Stimulated activated CD8-positive, alpha-beta memory T cell treated with anti-CD3 and anti-CD28 coated beads, Interleukin-4, amount 100 ng/mL, for 24 hours (primary cell): Measurements from ENCODE around the gene DNAL4.
A peak's percentile ranks its signal among the peaks of the same experiment; 100 is the strongest.
"Not testable (repeated sequence)": the region's sequence is repeated elsewhere in the genome, so short reads cannot be mapped to it uniquely, and the experiment has no call there.

Source experiments
- DNase-seq: peaks from one replicate; pipeline ENCODE4 v3.0.0-alpha.2; 2020; ENCODE audit warnings: low read depth

Gene DNAL4

DNA sequence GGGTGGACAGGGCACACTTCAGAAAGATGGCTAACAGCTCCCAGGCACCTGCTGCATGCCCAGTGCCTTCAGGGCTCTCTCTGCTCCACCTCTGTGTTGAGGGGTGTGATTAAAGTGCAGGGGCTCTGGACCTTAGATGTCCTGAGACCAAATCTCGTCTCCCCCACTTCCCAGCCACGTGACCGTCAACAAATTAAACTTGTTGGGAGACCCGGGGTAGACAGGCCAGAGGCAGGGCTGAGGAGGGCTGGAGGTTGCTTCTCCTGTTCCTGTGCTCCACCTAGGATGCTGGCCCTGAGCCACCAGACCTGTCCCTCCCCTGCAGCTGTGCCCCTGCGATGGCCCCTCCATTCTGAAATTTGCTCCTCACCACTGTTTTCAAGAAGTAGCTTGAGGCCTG is 32.9 kb upstream of the DNAL4 start:
- no peak for DNase-seq

DNA sequence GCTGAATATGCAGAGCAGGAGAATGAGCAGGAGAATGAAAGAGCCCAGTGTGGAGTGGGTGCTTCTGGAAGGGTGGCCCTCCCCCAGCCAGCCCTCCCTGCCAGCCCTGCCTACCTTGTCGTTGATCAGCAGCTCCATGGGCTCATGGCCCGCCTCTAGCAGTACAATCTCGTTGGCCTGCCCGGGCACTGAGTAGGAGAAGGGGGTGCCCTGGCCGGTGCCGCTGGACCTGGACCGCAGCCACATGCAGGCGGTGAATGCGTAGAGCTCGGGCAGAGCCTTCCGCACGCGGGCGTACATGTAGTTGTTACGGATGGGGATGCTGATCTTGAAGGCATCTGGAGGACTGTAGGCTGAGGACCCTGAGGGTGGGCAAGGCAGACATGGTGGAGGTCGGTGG is 32.4 kb upstream of the DNAL4 start:
- no peak for DNase-seq

DNA sequence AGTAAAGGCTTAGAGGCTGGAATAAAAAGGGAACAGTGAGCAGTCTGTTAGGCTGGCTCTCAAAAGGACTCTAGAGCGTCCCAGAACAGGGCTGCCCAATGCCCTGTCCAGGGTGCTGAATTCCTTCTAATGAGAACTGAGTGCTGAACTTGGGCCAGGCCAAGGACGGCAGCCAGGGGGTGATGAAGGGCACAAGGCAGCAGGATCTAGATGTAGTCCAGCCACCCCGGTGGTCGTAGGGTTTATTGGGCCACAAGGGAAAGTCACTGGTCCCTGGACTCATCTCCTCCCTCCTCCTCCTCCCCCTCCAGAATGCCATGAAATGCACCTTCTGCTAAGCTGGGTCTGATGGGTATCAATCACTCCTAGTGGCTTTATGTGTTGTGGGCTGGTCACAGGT is 30.6 kb upstream of the DNAL4 start:
- peak; percentile 8 for DNase-seq

DNA sequence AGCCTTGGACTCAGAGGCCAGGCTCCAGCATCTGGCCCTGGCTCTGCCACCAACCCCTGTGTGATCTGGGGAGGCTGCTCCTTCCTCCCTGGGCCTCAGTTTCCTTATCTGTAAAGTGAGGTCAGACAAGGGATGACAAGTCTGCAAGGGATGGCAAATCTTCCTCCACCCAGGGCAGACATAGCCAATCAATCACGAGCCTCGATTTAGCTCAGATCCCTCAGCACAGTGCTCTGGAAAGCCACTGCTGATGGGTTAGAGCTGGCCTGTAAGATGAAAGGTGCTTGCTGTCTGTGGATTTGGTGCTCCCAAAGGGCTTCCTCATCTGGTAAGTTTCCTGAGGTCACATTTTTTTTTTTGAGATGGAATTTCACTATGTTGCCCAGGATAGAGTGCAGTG is 29.7 kb upstream of the DNAL4 start:
- no peak for DNase-seq

DNA sequence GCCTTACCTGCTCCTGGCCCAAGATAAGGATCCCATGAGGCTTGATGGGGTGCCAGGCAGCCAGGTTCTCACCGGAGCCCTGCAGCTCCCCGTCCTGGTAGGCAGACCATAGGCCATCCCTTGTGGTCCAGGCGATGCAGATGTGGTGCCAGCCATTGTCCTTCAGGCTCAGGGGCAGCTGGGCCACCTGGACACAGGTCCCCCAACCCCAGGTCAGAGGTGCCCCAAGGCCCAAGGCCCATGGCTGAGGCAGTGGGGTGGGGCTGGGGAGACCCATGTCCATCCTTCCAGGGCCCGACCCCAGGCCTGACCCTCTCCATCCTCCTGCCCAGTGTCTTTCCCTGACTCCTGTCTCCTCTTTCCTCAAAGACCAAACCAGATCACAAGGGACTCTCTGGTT is 29.1 kb upstream of the DNAL4 start:
- DNase-seq: no peak

DNA sequence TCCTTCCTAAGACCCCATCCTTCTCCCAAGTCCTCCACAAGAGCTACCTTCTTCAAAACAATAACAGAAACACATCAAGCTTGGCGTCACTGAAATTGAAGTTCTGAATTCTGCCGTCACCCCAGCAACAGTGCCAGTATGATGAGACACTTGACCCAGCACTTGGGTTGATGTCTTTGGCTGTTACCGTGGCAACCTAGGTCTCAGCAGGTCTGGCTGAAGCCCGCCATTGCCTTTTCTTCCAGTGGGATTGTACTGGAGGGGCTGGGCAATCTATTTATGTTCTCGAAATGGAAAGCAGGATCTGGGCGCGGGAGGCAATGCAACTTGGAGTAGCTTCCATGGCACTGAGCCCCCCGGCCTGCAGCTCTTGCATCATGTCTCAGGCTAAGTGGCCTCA is 26.1 kb upstream of the DNAL4 start:
- no peak for DNase-seq

DNA sequence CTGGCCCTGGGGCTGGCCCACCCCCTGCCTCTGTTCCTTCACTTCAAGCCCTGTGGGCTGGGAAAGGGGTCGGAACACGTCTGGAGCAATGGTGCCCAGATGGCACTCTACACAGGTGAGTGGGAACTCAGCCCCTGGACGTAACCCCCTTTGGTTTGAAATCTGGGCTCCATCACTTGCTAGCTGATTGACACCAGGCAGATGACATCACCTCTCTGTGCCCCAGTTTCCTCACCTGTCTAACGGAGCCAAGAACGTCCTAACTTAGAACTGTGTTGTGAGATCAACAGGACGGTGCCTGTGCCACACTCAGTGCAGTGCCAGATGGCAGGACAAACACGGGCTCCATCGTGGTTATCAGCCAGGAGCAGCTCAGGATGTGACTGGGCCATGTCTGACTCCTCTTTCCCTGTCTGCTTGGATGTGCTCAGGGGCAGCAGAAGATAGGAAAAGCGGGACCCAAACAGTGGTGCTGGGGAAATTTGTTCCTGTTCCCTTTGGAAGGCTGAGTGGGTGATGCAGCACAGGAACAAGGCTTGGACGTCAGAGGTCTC is 25.5 kb upstream of the DNAL4 start:
- no peak for DNase-seq

DNA sequence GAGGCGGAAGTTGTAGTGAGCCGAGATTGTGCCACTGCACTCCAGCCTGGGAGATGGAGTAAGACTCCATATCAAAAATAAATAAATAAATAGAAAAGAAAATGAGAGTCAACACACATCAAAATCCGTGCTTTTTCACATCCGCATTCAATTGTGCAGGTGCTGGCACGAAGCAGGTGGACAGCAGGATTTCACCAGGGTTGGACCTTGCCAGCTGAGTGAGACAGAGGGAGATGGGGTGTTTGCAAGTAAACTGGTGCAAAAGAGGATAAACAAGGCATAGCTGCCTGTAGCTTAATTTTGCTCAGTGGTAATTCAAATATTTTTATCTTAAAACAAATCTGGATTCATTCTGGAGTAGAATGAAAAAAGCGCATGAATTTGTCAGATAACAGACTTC is 23.3 kb upstream of the DNAL4 start:
- DNase-seq: no peak

DNA sequence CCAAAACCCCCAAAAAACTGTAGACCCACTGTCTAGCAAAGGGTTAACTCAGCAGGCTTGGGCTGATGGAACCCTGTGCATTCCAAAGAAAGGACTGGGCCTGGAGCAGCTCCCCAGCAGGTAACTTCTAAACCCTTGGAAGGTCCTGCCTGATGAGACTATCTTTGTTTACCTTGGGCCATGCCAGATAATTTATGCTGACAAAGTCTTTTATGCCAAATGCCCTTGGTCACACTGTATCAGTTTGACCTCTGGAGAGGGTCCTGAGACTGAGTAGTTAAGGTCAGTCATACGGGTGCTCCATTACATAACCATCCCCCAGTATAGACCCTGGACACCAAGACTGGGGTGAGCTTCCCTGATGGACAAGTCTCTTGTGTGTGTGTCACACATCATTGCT is 21.9 kb upstream of the DNAL4 start:
- no peak for DNase-seq

DNA sequence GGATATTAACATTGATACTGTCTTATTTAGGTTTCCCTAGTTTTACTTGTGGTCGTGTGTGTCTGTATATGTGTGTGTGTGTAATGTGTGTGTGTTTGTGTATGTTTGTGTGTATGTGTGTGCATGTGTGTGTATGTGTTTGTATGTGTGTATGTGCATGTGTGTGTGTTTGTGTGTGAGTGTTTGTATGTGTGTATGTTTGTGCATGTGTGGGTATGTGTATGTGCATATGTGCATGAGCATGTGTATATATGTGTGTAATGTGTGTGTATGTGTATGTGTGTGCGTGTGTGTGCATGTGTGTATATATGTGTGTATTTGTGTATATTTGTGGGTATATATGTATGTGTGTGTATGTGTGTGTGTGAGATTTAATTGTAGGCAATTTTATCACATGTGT is 17.3 kb upstream of the DNAL4 start:
- no peak for DNase-seq

DNA sequence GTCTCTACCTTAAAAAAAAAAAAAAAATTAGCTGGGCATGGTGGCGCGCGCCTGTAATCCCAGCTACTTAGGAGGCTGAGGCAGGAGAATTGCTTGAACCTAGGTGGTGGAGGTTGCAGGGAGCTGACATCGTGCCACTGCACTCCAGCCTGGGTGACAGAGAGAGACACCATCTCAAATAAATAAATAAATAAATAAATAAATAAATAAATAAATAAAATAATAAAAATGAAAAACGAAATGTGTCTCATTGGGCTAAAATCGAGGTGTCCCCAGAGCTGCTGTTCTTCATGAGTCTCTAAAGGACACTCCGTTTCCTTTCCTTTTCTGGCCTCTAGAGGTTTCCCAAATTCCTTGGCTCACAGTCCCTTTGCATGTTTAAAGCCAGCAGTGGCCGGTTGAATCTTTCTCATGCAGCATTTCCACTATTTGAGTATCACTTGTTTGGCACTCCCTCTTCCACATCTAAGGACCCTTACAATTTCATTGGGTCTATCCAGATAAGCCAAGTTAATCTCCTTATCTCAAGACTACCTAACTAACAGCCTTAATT is 11.2 kb upstream of the DNAL4 start:
- DNase-seq: not testable (repeated sequence)

DNA sequence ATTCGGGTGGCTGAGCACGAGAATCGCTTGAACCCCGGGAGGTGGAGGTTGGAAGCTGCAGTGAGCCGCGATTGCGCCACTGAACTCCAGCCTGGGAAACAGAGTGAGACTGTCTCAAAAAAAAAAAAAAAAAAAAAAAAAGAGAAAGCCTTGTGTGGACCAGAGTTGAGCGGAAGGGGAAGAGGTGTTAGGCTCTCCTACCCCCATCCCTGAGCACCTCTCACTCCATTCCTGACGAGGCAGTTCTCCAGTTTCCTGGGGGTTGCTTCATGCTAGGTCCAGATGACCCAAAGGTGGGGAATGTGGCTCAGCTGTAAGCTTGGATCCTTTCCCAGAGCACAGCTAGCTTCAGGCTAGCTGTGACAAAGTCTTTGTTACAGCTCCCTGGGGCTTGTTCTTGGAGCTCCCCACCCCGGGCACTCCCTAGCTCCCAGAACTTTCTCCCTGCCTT is 8.8 kb upstream of the DNAL4 start:
- no peak for DNase-seq

DNA sequence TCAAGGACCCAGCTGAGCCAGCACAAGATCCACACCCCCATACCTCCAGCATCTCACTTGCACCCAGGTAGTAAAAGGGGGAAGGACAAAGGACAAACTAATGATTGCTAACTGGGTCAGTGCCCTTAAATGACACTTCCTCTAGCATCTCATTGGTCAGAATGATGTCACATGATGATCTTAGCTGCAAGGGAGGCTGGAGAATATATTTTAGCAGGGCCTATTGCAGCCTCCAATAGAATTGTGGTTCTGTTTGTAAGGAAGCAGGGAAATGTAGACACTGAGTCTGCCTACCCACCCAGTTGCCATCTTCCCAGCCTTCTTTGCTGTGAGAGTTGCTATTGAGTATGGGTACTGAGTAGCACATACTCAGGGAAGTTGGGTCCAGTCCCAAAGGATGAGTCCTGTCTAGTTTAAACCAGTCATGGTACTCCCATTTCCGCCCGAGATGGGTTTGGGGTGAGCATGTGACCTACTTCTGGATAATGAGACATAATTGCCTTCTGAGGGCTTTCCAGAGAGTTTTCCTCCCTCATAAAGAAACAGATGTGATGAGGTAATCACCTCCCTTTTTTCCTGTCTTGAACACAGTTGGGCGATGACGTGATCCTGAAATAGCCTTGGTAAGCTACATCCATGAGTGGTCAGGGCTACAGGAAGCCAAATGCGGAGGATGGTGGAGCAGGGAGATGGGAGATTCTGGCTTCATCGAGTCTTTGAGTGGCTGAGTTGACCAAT is 5.5 kb upstream of the DNAL4 start:
- DNase-seq: no peak

DNA sequence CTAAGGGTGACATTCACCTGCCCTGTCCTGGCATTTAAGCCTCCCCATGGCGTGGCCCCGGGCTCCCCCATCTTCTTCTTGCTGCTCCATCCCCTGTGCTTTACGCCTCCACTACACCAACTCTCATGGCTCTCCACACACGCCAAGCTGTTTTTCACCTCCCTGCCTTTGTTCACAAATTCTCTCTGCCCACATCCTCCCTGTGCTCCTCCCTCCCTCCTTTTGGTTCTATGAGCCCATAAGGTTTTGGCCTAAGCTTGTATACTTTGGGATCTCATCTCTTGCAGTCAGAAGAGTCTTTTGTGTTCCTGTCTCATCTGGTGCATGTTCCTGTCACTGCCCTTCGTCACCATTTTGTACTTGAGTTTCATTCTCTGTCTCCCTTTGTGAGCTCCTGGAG is 4.6 kb upstream of the DNAL4 start:
- no peak for DNase-seq

DNA sequence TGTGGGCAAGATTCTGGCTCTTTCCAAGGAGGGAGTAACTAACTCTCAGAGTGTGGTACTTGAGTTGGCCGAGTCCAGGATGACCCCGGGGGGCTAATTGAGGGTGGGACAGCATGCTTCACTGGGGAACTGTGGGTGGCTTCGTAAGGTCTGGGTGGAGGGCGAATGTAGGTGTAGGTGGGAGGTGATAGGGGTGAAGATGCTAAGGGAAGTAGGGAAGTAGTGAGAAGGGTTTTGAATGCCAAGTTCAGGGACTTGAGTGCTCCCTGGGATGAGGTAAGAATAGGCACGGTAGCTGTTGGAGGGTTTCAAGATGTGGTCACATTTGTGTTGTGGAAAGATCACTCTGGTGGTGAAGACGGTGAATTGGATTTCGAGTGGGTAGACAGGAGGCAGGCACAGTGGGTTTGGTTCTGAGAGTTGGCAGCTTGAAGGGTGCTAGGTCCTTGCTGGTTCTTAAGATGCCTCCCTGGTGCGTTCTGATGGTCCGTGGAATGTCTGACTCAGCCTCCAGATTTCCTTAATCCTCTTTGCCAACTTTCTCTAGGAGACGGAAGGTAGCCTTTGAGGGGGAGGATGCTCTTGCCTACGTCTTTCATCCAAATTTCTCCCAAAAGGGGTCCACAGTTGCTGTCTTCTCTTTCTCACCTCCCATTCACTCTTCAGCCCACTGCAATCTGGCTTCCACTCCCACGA is 2.5 kb upstream of the DNAL4 start:
- DNase-seq: no peak

DNA sequence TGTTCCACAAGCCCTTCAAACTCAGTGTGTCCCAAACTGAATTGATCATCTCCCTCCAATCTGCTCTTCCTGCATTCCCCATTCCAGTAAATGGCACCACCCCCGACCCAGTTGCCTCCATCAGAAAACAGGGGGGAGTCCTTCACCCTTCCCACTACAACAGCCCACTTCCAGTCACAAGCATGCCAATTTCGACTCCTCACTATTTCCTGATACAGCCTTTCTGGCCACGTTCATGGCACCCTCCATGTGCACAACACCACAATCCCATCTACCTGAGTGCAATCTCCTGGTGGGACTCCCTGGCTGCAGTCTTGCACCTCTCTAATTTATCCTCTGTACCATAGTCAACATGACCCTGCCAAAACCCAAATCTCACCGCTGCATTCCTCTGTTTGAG is 1.6 kb upstream of the DNAL4 start:
- DNase-seq: no peak

DNA sequence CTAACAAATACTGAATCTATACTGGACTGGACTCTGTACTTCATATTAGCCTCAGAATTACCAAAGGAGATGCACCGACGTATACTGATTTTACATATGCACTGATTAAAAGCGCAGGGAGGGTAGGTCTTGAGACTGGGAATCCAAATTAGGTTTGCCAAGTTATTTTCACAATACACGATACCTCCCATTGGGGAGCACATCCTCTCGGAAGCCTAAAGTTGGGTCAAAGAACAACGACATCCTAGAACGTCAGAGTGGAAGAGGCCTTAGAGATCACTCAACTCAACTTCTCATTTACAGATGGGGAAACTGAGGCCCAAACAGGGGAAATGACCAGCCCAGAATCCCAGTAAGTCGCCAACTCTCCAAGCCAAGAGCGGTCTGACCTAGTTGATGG is 626 bp downstream of the DNAL4 start:
- no peak for DNase-seq

DNA sequence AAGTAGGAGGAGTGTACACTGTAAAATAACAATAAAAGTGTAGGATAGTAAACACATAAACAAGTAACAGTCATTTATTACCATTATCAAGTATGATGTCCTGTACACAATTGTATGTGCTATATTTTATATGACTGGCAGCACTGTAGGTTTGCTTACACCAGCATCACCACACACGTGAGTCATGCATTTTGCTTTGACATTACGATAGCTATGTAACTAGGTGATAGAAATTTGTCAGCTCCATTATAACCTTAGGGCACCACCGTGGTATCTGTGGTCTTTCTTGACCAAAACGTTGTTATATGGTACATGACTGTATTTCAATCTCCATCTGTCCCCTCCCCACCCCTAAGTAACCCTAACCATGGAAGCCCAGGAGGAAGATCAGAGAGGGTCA is 1.1 kb downstream of the DNAL4 start:
- no peak for DNase-seq

DNA sequence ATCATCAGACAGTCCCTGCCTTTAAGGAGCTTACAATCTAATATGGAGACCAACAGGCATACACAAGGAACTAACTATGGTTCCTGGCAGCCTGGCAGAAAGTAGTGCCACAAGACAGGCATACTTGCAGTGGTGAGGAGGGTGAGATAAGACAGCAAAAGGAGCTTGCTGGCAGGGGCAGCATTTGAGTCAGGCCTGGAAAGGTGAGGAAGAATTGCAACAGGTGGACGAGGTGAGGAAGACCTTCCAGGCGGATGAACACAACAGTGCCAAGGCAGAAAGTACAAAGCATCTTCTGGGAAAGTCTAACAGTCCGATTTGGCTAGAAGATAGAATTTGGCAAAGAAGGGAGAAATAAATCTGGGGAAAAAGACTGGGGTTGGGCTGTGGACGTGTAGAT is 4.3 kb downstream of the DNAL4 start:
- no peak for DNase-seq

DNA sequence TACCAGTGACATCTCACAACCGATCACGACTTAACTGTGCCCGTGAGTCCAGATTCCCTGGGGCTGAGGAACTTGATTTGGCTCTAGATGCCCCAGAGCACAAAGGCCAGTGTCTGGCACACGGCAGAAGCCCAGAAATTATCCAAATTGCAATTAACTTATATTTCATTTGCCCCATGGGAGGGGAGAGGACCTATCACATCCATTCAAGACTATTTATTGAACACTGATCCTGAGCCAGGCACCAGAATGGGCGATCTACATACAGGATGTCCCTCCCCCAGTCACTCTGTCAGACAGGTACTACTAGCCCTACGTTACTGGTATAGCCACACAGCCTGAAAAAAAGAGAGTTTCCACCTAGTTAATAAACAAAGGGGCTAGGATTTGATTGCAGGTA is 5.1 kb downstream of the DNAL4 start:
- no peak for DNase-seq

DNA sequence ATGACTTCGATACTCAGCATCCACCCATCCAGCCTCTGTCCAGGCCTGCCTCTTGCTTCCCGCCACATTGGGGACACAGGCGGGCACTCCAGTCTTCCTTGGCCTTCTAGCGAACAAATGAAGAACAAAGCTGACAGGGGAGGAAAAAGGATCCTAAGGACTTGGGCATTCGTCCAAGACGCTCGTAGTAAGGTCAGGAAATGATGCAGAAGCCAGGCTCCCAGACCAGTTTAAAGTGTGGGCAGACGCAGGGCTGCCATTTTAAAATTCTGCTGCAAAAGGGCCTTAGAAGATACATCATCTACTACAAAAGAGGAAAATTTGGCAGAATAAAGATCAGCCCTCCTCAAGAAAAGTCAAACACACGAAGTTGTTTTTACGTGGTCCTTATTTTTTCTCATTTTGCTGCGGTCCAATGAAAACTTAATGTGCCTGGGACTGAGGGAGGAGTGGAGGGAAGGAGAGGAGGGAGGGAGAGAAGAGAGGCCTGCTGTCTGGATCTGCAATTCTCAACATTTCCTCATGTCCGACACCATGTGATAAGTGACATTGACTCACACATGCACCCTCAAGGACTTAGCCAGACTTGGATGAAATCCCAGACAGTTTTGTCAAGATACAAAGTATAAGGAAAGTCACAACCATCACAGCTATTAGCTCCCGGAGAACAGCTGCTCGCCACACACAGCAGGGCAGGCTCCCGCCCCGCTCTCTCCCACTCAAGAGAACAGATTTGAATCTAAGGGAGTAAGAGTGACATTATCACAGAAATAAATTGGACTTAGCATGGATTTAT is 5.7 kb downstream of the DNAL4 start:
- no peak for DNase-seq

DNA sequence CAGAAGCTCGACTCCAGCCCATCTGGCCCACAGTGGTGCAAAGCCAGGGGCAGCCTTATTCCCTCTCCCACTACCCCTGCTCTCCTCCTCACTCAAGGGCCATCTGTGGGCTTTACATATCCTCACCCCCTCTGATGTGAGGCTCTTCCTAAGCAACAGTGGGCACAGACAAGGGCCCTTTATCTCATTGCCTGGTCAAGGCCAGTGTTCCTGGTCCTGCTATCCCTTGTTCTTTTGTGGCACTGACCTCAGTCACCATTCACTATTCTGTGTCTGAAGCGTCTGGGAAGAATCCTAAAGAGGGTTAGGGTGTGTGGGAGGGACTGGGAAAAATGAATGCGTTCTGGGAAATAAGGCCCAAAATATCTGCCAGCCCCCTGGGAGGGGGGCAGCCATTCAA is 7.3 kb downstream of the DNAL4 start:
- DNase-seq: no peak

DNA sequence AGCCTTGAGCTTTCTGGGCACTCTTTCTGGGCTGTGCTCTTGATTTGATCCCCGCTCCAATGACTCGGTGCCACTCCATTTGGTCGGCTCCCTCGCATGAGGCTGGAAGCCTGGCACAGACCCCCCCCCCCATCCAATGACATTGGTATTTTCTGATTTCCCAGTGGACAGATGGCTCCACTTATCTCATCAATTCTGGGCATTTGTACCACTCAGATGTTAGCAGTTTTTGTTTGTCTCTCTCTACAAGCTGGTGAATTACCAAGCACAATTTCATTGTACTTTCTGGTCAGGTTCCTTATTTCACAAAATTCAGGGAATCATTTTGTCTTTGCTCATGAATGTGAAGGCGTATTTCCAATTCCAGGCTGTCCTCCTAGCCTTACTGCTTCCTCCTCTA is 9.1 kb downstream of the DNAL4 start:
- no peak for DNase-seq
